ENCODE measurements around the gene TEX51.

The TEX51 gene

DNA sequence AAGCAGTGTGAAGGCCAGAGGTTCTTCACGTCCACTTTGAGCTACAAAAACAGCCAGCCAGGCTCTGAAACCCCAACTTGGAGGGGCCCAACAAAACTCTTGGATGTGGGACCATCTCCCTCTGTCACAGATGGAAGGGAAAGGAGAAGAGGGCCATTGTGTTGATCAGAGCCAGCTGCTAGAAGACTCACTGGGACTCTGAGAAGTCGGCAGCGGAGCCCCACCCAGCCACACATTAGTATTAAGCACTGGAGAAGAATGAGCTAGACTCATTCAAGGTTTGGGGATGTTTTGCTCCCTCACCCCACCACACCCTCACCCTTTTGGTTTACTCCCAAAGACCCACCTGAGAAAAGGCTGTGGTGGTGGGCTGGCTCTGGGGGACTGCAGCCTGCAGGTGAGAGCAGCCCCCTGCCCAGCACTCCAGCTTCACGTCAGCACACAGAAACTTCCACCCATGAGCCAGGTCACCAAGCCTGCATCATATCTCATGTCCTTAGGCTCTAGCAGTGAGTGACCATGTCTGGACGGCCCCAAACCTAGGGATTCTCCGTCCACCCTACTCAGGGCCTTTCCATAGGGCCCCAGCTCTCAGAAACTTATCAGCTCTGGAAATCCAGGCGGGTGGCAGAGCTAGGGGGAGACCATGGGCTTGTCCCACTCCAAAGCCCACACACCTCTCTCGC, 12.6 kb downstream of the TEX51 start:
- H3K4me3 ChIP-seq (ENCODE audit: low read length) = no peak overlapping the region
- no peak overlapping the region for H3K9ac ChIP-seq (ENCODE audit: low read length)
- no peaks in the 10 kb centered on the region for H3K36me3 ChIP-seq (replicated peaks; ENCODE audit: insufficient read depth, low read length)
- DNase-seq = no peak
- H3K4me2 ChIP-seq (ENCODE audit: low read depth, low read length) = no peak overlapping the region
- H3K9me2 ChIP-seq (replicated peaks; ENCODE audit: insufficient read depth, low read length) = no peaks in the 10 kb centered on the region
- H3K79me2 ChIP-seq (ENCODE audit: low read length) = no peaks in the 10 kb centered on the region
- H3F3A ChIP-seq (ENCODE audit: insufficient read depth, low read length) = no peaks in the 10 kb centered on the region
- no peaks in the 10 kb centered on the region for H3K27me3 ChIP-seq (replicated peaks; ENCODE audit: insufficient read depth, low read length)
- no peaks in the 10 kb centered on the region for H4K20me1 ChIP-seq (ENCODE audit: insufficient read depth, low read length)
- H3K4me1 ChIP-seq (ENCODE audit: low read length) = no peaks in the 10 kb centered on the region
- TF ChIP-seq EZH2phosphoT487 (IDR thresholded peaks at IDR 0.05; ENCODE audit: low read length) (no peak), EZH2 (optimal IDR thresholded peaks at IDR 0.05; ENCODE audit: low read depth, low read length) (no peak)
- TF ChIP-seq, protein P1, sequence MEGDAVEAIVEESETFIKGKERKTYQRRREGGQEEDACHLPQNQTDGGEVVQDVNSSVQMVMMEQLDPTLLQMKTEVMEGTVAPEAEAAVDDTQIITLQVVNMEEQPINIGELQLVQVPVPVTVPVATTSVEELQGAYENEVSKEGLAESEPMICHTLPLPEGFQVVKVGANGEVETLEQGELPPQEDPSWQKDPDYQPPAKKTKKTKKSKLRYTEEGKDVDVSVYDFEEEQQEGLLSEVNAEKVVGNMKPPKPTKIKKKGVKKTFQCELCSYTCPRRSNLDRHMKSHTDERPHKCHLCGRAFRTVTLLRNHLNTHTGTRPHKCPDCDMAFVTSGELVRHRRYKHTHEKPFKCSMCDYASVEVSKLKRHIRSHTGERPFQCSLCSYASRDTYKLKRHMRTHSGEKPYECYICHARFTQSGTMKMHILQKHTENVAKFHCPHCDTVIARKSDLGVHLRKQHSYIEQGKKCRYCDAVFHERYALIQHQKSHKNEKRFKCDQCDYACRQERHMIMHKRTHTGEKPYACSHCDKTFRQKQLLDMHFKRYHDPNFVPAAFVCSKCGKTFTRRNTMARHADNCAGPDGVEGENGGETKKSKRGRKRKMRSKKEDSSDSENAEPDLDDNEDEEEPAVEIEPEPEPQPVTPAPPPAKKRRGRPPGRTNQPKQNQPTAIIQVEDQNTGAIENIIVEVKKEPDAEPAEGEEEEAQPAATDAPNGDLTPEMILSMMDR (IDR thresholded peaks at IDR 0.05; ENCODE audit: low read length) = no peak
- no peak overlapping the region for H2AFZ ChIP-seq (ENCODE audit: low read length)
- no peak overlapping the region for H3K27ac ChIP-seq (ENCODE audit: low read length)
- H3K9me3 ChIP-seq (replicated peaks; ENCODE audit: insufficient read depth, low read length) = no peaks in the 10 kb centered on the region

DNA sequence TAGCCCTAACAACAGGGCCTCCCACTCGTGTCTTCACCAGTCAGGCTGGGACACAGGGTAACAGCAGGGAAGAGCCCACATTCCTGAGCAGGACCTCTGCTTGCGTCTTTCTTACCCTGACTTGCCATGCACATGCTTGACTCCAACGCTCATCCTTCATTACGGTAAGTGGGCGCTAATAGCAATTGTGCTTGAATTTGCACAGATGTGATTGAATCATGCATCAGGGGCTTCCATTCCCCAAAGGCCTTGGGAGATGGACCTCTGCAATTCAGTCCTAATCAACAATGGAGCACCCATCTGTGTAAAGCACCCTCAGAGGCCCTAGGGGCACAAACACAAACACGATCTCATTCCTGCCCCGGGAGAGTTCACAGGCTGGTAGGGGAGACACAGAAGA, 13.5 kb downstream of the TEX51 start:
- Histone ChIP-seq H4K20me1 (ENCODE audit: insufficient read depth, low read length) (no peaks in the 10 kb centered on the region), H3K27ac (ENCODE audit: low read length) (no peak overlapping the region), H2AFZ (ENCODE audit: low read length) (no peak overlapping the region), H3K27me3 (replicated peaks; ENCODE audit: insufficient read depth, low read length) (no peaks in the 10 kb centered on the region), H3K4me3 (ENCODE audit: low read length) (no peak overlapping the region), H3K79me2 (ENCODE audit: low read length) (no peaks in the 10 kb centered on the region), H3K36me3 (replicated peaks; ENCODE audit: insufficient read depth, low read length) (no peaks in the 10 kb centered on the region), H3K9me3 (replicated peaks; ENCODE audit: insufficient read depth, low read length) (no peaks in the 10 kb centered on the region), H3K4me2 (ENCODE audit: low read depth, low read length) (no peak overlapping the region), H3K4me1 (ENCODE audit: low read length) (no peaks in the 10 kb centered on the region), H3K9ac (ENCODE audit: low read length) (no peak overlapping the region), H3F3A (ENCODE audit: insufficient read depth, low read length) (no peaks in the 10 kb centered on the region), H3K9me2 (replicated peaks; ENCODE audit: insufficient read depth, low read length) (no peaks in the 10 kb centered on the region)
- TF ChIP-seq, protein P1 (IDR thresholded peaks at IDR 0.05; ENCODE audit: low read length) = no peak
- TF ChIP-seq EZH2 (optimal IDR thresholded peaks at IDR 0.05; ENCODE audit: low read depth, low read length) (no peak), EZH2phosphoT487 (IDR thresholded peaks at IDR 0.05; ENCODE audit: low read length) (no peak)
- DNase-seq = no peak

DNA sequence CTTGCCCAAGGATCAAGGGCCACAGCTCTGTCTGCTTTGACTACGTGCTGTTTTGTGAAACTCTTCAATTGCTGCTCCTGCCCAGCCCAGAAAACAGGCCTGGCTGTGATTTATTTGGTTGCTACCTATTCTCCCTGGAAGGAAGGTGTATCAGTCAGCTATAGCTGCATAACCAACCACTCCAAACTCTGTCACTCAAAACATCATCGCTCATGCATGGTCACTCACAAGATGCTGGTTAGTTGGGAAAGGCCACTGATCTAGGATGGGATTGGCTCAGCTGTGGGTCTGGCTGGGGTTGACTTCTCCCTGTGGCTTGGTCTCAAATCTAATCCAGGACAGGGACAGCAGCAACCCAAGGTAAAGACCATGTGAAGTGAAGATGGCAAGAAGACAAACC, 14.6 kb downstream of the TEX51 start:
- H4K20me1 ChIP-seq (ENCODE audit: insufficient read depth, low read length) = no peaks in the 10 kb centered on the region
- no peaks in the 10 kb centered on the region for H3K9me3 ChIP-seq (replicated peaks; ENCODE audit: insufficient read depth, low read length)
- H3K4me2 ChIP-seq (ENCODE audit: low read depth, low read length) = no peak overlapping the region
- H3K4me1 ChIP-seq (ENCODE audit: low read length) = no peaks in the 10 kb centered on the region
- DNase-seq = no peak
- no peaks in the 10 kb centered on the region for H3K36me3 ChIP-seq (replicated peaks; ENCODE audit: insufficient read depth, low read length)
- no peak overlapping the region for H3K4me3 ChIP-seq (ENCODE audit: low read length)
- H3F3A ChIP-seq (ENCODE audit: insufficient read depth, low read length) = no peaks in the 10 kb centered on the region
- H3K27me3 ChIP-seq (replicated peaks; ENCODE audit: insufficient read depth, low read length) = no peaks in the 10 kb centered on the region
- TF ChIP-seq EZH2 (optimal IDR thresholded peaks at IDR 0.05; ENCODE audit: low read depth, low read length) (no peak), EZH2phosphoT487 (IDR thresholded peaks at IDR 0.05; ENCODE audit: low read length) (no peak)
- TF ChIP-seq, protein P1 (IDR thresholded peaks at IDR 0.05; ENCODE audit: low read length) = no peak
- no peak overlapping the region for H2AFZ ChIP-seq (ENCODE audit: low read length)
- H3K9ac ChIP-seq (ENCODE audit: low read length) = no peak overlapping the region
- H3K79me2 ChIP-seq (ENCODE audit: low read length) = no peaks in the 10 kb centered on the region
- no peak overlapping the region for H3K27ac ChIP-seq (ENCODE audit: low read length)
- H3K9me2 ChIP-seq (replicated peaks; ENCODE audit: insufficient read depth, low read length) = no peaks in the 10 kb centered on the region
